NCI-H2171 treated with DMSO at 0.1 percent for 48 hours (cell line): ENCODE data around the gene IGSF3.

Source experiments
- DNase-seq: peaks from one replicate; lab custom pipeline; 2025; lab: John Stamatoyannopoulos, UW

The IGSF3 gene

DNA sequence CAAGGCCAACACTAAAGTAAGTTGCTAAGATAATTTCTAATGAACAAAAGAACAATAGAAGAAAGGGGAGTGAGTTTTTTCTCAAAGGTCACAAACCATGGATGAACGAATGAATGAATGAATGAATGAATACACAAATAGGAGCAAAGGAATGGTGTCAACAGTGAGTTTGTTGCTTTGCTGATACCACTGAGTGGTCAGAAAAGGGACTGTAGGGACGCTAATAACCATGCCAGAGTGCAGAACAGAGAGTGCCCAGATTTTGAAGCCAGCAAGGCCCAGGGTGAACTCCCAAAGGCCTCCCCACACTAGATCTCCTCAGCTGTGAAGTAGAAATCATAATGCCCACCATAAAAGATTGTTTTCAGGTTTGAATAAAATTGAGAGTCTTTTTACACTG, 112.6 kb downstream of the IGSF3 start:
- no peak for DNase-seq

DNA sequence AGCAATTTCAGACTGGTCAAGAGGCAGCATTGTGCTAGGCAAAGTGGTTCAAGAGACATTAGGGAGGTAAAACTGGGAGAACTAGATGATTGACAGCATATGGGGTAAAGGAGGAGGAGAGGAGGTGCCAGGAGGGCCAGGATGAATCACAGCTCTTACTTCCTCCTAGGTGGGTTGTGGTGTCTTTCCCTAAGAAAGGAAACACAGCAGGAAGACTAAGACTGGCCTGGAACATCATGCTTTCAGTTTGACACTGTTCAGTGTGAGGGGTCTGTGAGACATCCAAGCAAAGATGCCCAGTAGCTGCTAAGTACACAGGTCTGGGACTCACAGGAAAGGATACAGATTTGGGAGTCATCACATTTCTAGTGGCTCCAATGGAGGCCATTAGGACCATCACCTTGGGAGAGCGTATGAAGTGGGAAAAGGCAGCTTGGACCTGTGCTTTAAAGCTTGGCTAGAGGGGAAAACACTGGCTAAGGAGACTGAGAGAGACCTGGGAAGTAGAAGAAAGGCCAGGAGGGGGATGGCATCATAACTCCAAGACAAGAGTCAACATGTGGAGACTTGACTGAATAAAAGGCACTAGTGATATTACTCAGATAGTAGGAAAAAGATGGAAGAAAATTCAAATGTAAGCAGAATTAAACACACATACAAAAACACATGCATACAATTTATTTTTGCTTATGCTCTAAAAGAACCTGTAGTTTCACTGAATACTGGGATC, 114.0 kb downstream of the IGSF3 start:
- no peak for DNase-seq

DNA sequence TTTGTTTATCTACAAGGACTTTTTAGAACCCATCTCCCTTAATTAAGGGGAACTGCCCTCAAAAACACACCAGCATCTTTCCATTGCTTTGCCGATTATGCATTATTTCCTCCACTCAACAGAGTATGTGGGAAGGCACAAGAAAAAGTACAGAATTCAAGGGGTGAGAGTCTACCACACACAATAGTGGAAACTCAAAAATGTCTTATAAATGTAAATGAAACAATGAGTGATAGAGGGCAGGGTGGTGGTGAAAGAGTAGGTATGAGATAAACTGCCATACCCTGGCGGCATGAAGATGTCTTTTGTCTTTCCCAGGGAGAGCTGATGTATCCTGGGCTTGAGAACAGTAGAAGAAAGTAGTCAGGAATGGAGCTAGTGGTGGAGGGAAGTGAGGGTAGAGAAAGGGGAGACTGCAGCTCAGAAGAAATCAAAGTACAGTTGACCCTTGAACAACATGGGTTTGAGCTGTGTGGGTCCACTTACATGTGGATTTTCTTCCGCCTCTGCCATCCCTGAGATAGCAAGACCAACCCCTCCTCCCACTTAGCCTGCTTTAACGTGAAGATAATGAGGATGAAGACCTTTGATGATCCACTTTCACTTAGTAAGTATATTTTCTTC, 121.1 kb downstream of the IGSF3 start:
- no peak for DNase-seq

DNA sequence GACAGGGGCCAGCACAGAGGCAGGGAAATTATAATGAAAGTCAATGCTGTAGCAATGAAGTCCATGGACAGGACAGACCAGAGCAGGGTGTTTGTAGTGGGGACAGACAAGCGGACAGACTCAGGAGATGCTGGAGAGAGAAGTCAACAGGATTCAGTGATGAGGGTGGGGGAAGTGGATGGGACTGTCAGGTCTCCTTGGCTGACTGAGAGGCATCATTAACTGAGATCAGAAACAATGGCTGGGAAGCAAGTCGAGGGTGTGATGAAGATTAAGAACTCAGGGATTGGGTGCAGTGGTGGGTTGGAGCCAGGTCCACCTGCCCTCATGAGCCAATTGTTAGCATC, 122.2 kb downstream of the IGSF3 start:
- DNase-seq = no peak

DNA sequence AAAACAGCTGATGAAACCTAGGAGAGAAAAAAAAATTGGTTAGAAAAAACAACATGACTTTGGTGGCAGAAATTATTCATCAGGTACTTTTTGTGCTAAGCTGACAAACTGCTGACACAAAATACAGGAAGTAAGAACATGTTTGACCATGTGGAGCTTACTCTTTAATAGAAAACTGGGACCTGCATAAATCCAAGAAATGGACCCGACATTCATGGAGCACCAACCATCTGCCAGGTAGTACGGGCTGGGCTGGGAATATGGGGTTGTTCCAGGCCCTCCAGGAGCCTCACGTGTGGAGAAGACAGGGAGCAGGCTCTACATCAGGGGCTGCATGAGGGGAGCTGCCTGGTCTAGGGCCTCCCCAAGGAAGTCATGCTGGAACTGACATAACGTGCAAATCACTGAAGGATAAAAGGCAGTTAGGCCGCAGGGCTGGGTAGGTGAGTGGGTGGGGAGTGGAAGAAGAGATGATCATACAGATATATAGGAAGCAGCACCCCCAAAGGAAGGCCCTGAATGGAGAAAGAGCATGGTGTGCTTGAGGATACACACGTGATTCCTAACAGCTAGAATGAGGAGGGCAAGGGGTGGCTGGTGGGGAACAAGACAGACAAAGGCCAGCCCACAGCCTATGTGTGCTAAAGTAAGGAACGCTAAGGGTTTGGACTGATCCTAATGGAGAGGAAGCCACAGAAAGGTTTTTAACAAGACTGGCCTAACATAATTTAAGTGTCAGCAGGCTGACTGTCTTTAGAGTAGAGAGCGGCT, 122.8 kb downstream of the IGSF3 start:
- no peak for DNase-seq

DNA sequence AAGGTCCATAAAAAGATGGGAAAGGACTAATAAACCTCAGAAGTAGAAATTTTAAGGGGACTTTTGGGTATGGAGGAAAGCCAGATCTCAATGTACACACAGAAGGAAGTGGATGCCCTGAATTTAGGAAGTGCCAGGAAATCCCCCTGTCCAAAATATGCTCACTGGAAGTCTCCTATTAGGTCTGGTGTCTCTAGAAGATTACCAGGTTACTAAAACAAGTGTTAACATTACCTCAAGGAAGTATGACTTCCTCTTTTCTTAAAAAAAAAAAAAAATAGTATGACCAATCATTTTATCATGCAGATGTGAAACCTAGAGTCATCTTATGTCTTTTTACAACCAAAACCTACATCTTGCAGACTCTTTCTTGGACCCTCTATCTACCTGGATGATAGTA, 127.4 kb downstream of the IGSF3 start:
- no peak for DNase-seq

DNA sequence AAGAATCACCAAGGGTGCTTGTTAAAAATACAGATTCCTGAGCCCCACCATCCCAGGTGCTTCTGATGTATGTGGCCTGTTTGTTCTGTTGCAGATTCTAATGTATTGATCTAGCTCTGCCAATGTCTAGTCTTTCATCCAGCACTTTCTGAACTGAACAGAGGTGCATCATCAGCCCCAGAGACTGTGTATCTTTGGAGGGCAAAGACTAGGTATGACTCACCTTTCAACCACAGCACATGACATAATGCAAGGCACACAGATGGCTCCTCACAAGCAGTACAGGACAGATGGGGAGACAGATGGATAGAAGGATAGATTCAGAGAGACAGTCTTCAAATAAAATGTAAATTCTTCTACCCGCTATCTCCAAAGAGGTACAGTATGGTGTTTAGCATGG, 129.0 kb downstream of the IGSF3 start:
- DNase-seq = peak; percentile 99

DNA sequence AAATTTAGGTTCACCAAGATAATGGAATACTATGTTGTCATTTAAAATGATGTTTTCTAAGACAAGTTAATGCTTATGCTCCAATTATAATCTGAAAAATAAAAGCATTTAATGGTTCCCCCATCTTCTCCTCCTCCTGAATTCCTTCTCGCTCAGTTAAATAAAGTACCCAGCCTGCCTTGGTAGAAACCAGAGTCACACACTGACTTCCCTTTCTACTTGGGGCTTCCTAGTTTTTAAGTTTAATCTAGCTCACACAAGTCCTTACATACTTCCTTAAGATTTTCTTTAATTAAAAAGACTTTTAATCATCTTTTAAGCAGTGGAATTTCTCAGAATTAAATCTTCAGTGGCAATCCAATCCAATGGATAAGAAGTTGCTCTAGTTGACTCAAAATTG, 129.6 kb downstream of the IGSF3 start:
- DNase-seq = no peak

DNA sequence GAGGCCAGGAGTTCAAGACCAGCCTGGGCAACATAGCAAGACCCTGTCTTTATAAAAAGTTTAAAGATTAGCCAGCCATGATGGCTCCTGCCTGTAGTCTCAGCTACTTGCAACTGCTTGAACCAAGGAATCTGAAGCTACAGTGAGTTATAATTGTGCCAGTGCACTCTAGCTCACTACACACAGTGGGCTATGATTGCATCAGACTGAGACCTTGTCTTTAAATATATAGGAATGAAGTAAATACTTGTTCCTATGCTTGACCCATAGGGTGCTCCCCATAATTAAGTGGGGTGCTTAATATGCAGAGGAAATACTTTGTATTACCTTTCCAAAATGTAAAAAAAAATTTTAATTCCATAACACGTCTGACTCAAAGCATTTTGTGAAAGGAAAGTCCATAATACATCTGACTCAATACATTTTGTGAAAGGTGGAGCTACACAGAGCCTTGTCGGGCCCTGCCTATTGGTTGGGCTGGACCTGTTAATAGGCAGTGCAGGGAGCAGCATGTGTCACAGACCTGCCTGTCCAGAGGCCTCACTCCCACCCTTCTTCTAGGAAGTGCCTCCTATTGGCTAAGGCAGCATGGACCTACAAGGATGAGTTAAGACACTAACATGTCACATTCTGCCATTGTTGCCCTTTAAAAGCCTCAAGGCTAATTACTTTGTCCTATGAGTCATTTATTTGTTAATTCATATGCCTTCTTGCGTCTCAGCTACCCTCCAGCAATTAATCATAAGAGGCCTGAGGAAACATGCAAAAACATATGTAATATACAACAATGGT, 130.3 kb downstream of the IGSF3 start:
- no peak for DNase-seq

DNA sequence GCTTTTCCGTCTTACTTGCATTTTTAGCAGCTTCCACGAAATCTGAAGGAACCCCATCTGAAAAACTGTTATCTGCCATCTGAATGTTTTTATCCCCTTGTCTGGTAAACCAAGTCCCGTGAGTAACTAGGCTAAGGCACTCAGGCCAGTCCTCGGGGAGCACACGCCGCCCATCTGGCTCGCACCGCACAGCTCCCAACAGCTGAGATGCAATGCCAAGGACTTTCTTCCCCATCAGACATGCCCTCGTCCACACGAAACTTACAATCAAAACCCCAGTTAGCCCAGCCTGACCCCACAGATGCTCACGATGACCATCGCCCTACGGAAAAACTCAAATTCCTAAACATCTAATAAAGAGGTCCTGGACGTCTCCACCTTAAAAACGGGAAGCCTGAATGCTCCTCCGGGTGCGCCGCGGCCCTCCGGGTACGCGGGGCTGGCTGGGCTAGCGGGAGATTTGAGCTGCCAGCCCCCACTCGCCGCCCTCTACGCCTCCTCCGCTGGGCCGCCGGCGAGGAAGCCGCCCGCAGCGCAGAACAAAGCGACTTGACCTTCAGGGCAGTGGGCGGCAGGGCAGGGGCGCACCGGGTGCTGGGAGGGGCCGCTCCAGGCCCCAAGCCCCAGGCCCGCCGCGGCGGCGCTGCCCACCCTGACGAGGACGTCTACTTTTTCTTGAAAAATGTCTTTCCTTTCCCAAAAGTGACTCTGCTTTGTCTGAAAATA, 133.4 kb downstream of the IGSF3 start:
- no peak for DNase-seq

DNA sequence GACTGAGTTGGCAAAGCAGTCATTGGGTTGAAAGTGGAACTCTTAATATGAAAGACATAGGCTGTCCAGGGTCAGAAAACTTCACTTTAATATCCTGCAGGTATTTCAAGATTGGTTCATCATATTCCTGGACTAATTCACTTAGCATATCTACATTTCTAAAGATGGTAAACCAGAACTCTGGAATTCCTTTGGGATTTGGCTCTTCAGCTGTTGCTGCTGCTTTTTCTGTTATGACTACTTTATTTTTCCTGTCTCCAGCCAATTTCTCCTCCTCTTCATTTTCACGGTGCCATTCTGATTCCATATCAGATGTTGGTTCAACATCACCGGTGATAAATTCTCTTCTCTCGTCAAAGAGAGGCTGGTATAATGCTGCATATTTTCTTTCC, 134.1 kb downstream of the IGSF3 start:
- no peak for DNase-seq

DNA sequence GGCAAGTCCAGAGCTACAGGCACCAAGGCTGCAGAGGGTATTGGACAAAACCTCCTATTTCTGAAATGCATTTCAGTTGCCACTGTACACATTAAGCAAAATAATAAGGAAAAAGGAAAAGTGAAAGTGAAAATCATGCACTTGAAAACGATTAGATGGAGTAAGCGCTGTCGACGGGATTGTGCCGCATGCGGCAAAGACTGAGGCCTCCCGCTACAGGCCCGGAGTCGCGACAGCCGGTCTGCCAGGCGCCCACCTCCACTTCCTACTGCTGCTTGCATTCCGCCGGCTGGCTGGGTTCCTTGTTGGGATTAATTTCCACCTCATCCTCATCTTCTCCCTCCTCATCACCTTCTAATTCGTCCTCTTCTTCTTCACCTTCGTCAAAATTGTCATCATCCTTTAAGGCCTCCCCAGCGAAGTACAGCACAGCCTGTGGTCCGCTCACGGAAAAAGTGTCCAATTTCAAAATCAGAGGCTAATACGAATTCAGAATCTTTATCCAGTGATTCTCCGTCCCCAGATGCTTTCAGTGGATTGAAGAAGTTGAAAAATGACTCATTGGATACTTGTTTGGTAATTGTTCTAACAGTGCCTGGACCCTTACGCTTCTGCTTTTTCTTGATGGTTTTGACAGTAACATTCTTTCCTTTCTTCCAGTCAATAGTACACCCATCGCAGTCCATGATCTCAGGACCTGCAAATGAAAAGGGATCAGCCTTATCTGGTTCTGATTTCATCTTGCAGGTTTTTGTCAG, 134.7 kb downstream of the IGSF3 start:
- DNase-seq = no peak

DNA sequence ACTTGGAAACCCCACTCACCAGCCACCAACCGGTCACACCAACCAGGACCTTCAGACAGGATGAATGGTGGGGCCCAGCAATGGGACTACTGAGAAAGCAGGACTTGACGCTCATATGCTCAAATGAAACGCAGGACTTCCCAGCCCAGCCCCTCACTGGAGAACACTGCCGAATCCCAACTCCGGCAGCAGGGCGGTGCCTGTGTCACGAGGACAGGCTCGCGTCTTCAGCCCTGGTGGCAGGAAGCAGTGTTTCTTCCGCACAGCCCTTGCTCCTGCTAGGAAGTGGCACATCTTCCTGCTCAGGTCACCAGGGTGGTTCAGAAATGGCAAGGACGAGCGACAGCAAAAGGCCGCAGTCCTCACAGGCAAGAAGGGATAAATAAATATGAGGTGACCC, 135.6 kb downstream of the IGSF3 start:
- no peak for DNase-seq

DNA sequence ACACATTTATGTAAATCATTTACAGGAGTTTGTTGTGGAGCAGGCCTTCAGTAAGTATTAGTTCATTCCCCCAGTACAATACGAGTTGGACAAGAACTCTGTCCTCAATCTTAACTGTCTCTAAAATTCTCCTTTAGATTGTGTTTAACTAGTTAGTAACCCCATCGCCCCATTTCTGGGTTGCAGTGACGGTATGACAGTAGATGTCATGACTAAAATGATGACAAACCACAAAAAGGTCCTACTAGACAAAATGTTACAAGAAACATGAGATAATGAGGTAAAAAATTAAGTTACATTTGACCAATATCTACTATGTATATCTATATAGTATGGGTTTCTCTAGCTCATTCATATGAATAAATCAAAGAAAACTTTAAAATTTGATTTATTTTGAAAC, 137.9 kb downstream of the IGSF3 start:
- DNase-seq = no peak

DNA sequence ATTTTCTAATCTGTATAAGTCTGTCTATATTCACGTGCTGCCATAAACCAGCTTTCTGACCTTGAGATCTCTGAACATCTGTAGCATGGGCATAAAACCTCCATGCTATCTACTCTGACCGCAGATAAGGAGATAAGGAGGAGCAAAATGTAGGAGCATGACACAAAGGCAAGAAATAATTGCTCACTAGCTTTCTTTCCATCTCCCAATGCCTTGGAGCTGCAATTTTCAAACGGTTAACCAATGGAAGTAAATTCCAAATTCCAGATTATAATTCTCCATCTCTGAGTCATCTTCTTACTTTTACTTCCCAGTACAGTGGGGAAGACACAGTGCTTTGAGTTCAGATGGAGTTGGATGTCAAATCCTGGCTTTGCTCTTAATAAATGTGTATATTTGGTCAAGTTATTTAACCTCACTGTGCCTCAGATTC, 138.3 kb downstream of the IGSF3 start:
- no peak for DNase-seq

DNA sequence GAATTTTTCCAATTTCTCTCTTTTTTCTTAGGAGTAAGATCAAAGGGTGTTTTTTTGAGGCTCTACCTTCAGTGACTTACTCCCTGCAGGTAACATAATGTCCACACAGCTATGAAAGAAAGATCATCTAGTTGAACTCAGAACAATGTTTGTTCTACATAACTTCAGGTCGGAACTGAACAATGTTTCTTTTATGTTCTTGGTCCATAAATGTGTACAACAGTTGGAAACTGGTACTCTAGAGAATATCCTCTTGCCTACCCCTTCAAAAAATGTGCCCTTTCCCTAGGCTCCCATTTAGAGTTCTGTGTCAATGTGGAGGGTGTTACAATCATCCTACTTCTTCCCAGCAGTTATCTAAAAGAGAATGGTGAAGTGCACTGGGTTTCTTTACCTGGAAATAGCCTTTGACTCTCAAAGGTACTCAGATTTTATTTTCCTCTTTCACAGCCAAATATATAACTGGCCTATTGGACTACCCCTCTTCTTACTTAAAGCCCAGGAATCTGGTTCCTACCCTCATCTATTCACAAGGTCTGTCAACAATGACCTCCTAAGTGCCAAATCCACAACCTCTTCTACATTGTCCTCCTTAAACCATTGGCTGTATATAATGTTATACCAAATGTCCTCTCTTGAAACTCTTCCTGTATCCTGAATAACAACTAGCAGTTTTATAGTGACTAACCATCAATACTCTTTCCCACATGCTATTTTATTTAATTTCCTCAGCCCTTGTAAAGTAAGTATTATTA, 139.0 kb downstream of the IGSF3 start:
- no peak for DNase-seq

DNA sequence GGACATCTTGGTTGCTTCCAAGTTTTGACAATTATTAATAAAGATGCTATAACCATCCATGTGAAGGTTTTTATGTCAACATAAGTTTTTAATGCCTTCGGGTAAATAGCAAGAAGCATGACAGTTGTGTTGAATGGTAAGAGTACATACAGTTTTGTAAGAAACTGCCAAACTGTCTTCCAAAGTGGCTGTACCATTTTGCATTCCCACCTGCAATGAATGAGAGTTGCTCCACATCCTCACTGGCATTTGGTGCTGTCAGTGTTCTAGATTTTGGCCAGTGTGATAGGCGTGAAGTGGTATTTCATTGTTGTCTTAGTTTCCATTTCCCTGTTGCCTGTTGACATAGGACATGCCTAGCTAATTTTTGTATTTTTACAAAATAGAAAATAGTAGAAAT, 142.1 kb downstream of the IGSF3 start:
- DNase-seq = no peak
